Ectodermal cell (in vitro differentiated cells): ENCODE data around the gene PEX5L.
"Not testable (repeated sequence)": the region's sequence is repeated elsewhere in the genome, so short reads cannot be mapped to it uniquely, and the experiment has no call there.

Experiments
- H3K27ac ChIP-seq: 2 replicates; pipeline ENCODE4 v1.7.0; 2013; ENCODE audit warnings: mild to moderate bottlenecking, low read depth, low read length; ENCODE audit not compliant: insufficient read depth, poor library complexity, severe bottlenecking
- H3K27me3 ChIP-seq: 2 replicates; pipeline ENCODE4 v1.7.0; 2013; ENCODE audit warnings: mild to moderate bottlenecking, low read length; ENCODE audit not compliant: insufficient read depth, control insufficient read depth, poor library complexity, severe bottlenecking
- H3K36me3 ChIP-seq: one replicate; pipeline ENCODE4 v1.7.0; 2013; ENCODE audit warnings: low read length; ENCODE audit not compliant: control insufficient read depth, insufficient read depth
- H3K4me1 ChIP-seq: one replicate; pipeline ENCODE4 v1.7.0; 2013; ENCODE audit warnings: low read length; ENCODE audit not compliant: control insufficient read depth, insufficient read depth
- H3K4me3 ChIP-seq: 2 replicates; pipeline ENCODE4 v1.7.0; 2013; ENCODE audit warnings: low read depth, low read length, control low read depth; ENCODE audit not compliant: insufficient read depth
- H3K9me3 ChIP-seq: 2 replicates; pipeline ENCODE4 v1.7.0; 2013; ENCODE audit warnings: mild to moderate bottlenecking, low read length, moderate library complexity; ENCODE audit not compliant: control insufficient read depth
- WGBS, 2 experiments: methylation state at CpG; one replicate each; pipeline ENCODE4 v1.1.7; 2013; ENCODE audit warnings: missing lambda C conversion rate in 2 of 2; 5-methylcytosine and 5-hydroxymethylcytosine counted together

Gene PEX5L

DNA sequence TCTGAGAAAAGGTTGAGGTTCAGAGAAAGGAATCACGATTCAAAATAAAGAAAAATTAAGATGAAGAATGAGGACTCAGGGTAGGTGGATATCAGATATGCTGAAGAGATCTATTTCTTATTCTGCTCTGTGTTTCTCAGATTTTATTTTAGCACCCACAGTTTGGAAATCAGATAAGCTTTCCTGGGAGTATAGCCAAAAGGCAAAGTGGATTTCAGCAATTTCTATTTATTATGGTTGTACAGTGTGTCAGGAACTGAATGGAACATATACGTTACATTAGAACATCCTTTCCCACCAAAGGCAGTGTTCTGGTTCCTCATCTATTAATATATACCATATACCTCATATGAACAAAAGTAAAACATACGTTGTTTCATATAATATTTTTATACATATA, 18.9 kb downstream of the PEX5L start:
- H3K4me1 ChIP-seq, result no peaks in the 10 kb centered on the region
- H3K36me3 ChIP-seq, result no peaks in the 10 kb centered on the region
- 94% methylated on average over 1 of the region's 3 CpGs for WGBS, 2 experiments
- H3K27ac ChIP-seq, result no peak overlapping the region
- no peaks in the 10 kb centered on the region for H3K9me3 ChIP-seq
- H3K27me3 ChIP-seq, result no peaks in the 10 kb centered on the region
- H3K4me3 ChIP-seq, result no peak overlapping the region

DNA sequence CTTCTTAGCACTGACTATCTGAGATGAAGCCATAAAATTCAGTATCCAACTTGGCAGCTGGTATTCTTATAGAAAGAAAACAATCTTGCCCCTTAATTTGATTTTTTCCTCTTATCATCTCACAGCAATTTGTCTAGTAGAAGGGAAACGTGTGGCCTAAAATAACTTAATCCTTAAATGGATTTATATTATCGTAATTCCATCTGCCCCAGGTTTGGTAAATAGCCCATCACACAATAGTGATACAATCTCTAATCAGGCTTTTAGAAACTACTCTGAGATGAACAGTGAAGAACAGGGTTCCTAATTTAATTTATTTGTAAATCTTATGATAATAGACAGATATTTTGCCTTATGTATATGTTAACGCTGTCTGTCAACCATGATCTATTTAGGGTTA, 24.8 kb downstream of the PEX5L start:
- WGBS, 2 experiments, result 100% methylated on average over 1 to 3 of the region's 3 CpGs
- H3K9me3 ChIP-seq, result peaks cover 2% of the 10 kb centered on the region
- H3K36me3 ChIP-seq, result no peaks in the 10 kb centered on the region
- no peaks in the 10 kb centered on the region for H3K4me1 ChIP-seq
- no peak overlapping the region for H3K4me3 ChIP-seq
- no peak overlapping the region for H3K27ac ChIP-seq
- no peaks in the 10 kb centered on the region for H3K27me3 ChIP-seq

DNA sequence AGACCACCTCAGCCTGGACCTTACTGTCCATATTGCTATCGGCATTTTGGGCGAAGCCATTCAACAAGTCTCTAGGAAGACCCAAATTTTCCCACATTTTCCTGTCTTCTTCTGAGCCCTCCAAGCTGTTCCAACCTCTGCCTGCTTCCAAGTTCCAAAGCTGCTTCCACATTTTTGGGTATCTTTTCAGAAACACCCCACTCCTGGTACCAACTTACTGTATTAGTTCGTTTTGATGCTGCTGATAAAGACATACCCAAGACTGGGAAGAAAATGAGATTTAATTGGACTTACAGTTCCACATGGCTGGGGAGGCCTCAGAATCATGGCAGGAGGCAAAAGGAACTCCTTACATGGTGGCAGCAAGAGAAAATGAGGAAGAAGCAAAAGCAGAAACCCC, 28.4 kb downstream of the PEX5L start:
- not testable (repeated sequence) for H3K27ac ChIP-seq, H3K36me3 ChIP-seq, H3K27me3 ChIP-seq, H3K9me3 ChIP-seq, H3K4me1 ChIP-seq, H3K4me3 ChIP-seq
- WGBS, 2 experiments, result 94 to 95% methylated on average over 3 of the region's 3 CpGs

DNA sequence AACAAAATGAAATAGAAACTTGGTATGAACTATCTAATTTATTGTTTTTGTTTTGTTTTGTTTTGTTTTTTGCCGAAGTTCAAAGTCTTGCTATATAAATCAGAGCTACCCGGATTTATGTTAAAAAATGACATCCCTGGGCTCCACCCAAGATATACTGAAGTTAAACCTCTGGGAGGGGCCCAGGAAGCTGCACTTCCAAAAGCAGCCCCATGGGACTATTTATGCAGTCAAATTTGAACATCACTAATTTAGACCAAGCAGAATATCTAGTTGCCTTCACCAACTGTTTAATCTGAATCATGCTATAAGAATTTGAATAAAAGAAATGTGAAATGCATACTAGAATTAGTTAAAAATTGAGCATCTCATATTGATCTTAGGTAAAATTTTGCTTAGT, 32.2 kb downstream of the PEX5L start:
- Histone ChIP-seq H3K36me3 (no peaks in the 10 kb centered on the region), H3K9me3 (peaks cover 2% of the 10 kb centered on the region), H3K4me3 (no peak overlapping the region), H3K27ac (no peak overlapping the region), H3K27me3 (no peaks in the 10 kb centered on the region), H3K4me1 (no peaks in the 10 kb centered on the region)
- WGBS, 2 experiments, result 89 to 100% methylated on average over 2 of the region's 2 CpGs

DNA sequence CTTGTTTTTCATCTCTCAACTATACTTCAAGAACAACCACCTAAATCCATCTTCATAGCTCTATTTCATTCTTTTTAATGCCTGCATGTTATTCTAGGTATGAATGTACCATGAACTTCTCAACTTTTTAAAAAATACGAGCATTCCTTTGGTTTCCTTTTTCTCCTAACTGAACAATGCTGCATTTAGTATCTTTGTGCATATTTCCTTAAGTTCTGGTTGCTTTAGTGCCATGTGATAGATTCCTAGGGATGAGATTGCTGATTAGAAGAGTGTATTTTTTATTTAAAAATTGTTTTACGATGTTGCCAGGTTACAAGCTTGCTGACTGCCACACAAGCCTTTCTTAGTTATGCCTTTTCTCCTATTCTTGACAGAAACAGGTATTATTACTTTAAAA, 34.7 kb downstream of the PEX5L start:
- 90 to 96% methylated on average over 2 of the region's 2 CpGs for WGBS, 2 experiments
- Histone ChIP-seq H3K27ac (no peak overlapping the region), H3K9me3 (no peaks in the 10 kb centered on the region), H3K4me3 (no peak overlapping the region), H3K4me1 (no peaks in the 10 kb centered on the region), H3K27me3 (no peaks in the 10 kb centered on the region), H3K36me3 (no peaks in the 10 kb centered on the region)

DNA sequence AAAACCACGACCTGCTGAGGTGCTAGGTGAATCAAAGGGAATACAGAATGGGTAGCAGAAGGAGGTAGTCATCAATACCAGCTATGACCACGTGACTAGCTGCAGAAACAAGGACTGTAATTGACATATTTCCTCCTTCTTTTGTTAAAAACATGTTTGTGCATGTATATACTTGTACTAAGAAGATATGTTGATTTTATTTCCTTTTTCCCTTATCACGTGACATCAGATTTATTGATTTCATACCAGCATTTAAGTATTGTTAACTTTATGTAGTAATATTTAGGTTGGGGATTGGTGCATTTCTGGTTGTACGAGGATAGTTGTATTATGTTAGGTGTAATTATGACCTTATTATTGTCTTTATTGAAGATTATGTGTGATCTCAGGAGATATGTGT, 36.2 kb downstream of the PEX5L start:
- H3K9me3 ChIP-seq, result no peaks in the 10 kb centered on the region
- no peaks in the 10 kb centered on the region for H3K27me3 ChIP-seq
- H3K36me3 ChIP-seq, result no peaks in the 10 kb centered on the region
- 94 to 97% methylated on average over 2 to 3 of the region's 4 CpGs for whole genome bisulfite sequencing, 2 experiments
- no peak overlapping the region for H3K27ac ChIP-seq
- H3K4me1 ChIP-seq, result no peaks in the 10 kb centered on the region
- no peak overlapping the region for H3K4me3 ChIP-seq

DNA sequence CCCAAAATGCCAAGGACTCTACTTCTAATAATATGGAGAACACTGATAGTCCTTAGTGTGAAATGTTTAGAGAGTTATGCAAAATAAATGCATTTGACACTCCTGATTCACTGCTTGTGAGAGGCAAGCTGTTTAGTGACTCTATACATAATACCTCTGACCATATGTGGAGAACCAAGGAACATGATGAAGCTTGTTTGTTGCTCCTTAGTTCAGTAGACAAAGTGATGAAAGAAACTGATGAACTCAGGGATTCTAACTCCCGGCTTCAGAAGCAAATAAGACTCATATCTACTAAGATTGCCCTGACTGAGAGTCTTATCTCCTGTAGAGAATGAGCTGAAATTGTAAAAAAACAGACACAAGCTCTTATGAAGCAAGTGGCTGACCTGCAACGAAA, 41.3 kb downstream of the PEX5L start:
- 88 to 98% methylated on average over 2 of the region's 2 CpGs for WGBS, 2 experiments
- Histone ChIP-seq H3K9me3 (no peaks in the 10 kb centered on the region), H3K36me3 (no peaks in the 10 kb centered on the region), H3K4me3 (no peak overlapping the region), H3K27me3 (no peaks in the 10 kb centered on the region), H3K4me1 (no peaks in the 10 kb centered on the region), H3K27ac (no peak overlapping the region)

DNA sequence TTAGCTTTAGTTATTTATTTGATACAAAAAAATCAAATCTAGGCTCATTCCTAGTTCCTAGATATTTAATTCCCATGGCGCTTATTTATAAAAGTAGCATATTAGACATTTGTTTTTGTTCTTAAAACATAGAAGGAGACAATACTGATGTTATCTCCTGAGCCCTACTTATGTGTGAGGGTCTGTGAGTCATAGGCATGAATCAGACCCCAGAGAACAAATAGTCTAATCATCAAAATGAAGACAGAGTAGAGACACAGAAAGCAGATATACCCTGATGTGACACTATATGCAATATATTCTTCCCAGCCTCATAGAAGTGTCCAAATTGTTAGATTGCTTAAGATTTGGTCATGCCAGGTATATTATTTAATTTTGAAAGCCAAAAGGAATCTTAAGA, 44.9 kb downstream of the PEX5L start:
- H3K4me3 ChIP-seq, result no peak overlapping the region
- no peaks in the 10 kb centered on the region for H3K9me3 ChIP-seq
- no peak overlapping the region for H3K27ac ChIP-seq
- no peaks in the 10 kb centered on the region for H3K27me3 ChIP-seq
- no peaks in the 10 kb centered on the region for H3K36me3 ChIP-seq
- 100% methylated on average over 1 of the region's 1 CpG; no CpG with 5 or more reads in 1 of the 2 experiments for WGBS, 2 experiments
- no peaks in the 10 kb centered on the region for H3K4me1 ChIP-seq

DNA sequence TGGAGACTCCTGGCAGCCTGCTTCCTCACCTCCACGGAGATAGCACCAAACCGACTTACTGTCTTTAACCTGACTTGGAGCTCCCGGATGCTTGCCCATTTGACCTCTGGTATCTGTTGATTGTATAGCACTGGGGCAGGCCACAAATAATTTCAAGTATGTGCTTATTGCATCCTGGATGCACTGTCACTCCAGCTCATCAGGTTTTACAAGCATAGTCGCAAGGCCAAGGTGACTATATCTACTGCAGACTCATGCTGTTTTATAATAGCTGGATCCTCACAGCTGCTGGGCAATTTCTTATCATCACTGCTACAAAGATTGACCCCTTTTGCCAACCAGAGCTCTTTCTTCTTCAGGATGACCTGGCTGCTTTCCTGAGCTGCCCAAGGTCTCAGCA, 45.6 kb downstream of the PEX5L start:
- Histone ChIP-seq H3K4me3 (no peak overlapping the region), H3K27ac (no peak overlapping the region), H3K9me3 (no peaks in the 10 kb centered on the region), H3K27me3 (no peaks in the 10 kb centered on the region), H3K36me3 (no peaks in the 10 kb centered on the region), H3K4me1 (no peaks in the 10 kb centered on the region)
- 91 to 93% methylated on average over 4 of the region's 4 CpGs for WGBS, 2 experiments

DNA sequence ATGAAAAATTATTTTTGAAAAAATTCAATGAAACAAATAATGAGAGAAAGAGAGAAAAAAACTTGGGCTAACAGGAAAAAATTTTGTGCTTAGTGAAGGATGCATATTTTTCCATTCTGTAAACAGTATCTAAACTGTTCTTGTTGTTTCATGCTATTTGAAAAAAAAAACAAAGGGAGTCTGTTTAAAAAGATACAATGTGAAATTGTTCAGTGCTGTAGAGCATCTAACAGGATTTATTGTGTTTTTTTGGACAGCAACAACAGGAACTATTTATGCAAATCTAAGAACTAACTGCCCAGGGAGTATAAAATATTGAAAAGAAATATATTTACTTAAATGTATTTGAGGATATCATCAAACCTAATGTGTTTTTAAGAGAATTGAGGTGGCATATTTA, 55.1 kb downstream of the PEX5L start:
- H3K4me3 ChIP-seq, result no peak overlapping the region
- H3K27ac ChIP-seq, result no peak overlapping the region
- no peaks in the 10 kb centered on the region for H3K4me1 ChIP-seq
- H3K9me3 ChIP-seq, result no peaks in the 10 kb centered on the region
- no peaks in the 10 kb centered on the region for H3K27me3 ChIP-seq
- H3K36me3 ChIP-seq, result no peaks in the 10 kb centered on the region

DNA sequence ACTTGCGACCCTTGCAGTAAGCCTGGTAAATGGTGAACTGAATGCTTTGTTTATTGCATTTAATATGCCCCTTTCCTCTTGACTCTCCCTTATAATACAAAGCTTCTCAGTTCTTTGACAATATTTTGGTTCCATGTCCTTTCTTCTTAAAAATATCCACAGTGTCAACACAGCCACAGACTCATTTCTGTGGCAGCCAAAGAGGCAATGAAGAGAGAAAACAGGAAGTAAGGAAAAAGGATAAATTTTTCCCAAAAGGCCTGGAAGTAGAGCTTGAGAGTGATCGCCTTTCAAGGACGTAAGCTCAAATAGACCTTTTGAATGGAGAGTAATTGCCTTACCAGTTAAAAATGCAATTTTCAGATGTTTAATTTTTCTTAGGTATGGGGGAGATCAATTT, 59.4 kb downstream of the PEX5L start:
- Histone ChIP-seq H3K27me3 (no peaks in the 10 kb centered on the region), H3K4me1 (peaks cover 7% of the 10 kb centered on the region), H3K36me3 (no peaks in the 10 kb centered on the region), H3K9me3 (no peaks in the 10 kb centered on the region), H3K27ac (no peak overlapping the region), H3K4me3 (no peak overlapping the region)
- WGBS, 2 experiments, result 79 to 85% methylated on average over 3 of the region's 3 CpGs
